ENCODE data around the gene NUAK2. TPM values are rescaled to one million over a fixed set of nuclear protein-coding genes. Genes with fewer than 3 reads are reported as not detected.

NUAK2 gene
- total RNA-seq, 1 experiment from 2014 or later = 0.45 TPM

DNA sequence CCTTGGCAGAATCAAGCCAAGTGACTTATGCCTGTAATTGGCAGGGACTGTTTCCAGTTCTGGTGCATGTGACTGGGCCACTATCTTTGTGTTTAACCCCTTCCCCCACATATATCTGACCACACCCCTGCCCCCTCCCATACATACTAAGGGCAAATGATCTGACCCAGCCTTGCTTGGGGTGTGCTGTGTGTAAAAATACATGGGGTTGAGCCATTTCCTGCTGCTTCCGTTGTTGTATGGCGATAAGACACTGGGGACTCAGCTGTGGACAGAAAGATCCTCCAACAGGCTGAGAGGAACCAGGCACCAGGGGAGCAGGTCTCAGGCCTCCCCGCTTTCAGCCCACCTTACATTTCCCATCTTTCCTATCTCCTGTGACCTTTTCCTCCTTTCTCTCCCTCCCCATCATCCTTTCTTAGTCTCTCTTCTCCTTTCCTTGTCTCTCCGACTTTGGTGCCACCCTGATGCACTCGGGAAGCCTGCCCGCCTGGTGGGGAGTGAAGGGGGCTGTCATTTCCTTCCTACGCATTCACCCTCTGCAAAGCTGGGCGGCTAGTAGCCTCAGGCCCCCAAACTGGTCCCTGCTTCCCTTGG is 54.1 kb downstream of the NUAK2 start:
- no peaks in the 10 kb centered on the region for H3K9me3 ChIP-seq (ENCODE audit: low read depth, low read length, poor library complexity, severe bottlenecking)
- no peaks in the 10 kb centered on the region for H3K4me1 ChIP-seq (ENCODE audit: insufficient read depth, low read length, poor library complexity, severe bottlenecking)
- DNase-seq (ENCODE audit: low spot score) = no peak
- no peak overlapping the region for H3K27ac ChIP-seq (ENCODE audit: low read depth, low read length, poor library complexity, severe bottlenecking)
- POLR2A ChIA-PET (ENCODE audit: low non-redundant PET) = no interaction called here
- H3K27me3 ChIP-seq (replicated peaks; ENCODE audit: insufficient read depth, low read depth, low read length, poor library complexity) = no peaks in the 10 kb centered on the region
- TF ChIP-seq EZH2 (IDR thresholded peaks at IDR 0.05; ENCODE audit: borderline replicate concordance, low read depth, low read length, poor library complexity, severe bottlenecking) = no peak
- TF ChIP-seq, protein P1, sequence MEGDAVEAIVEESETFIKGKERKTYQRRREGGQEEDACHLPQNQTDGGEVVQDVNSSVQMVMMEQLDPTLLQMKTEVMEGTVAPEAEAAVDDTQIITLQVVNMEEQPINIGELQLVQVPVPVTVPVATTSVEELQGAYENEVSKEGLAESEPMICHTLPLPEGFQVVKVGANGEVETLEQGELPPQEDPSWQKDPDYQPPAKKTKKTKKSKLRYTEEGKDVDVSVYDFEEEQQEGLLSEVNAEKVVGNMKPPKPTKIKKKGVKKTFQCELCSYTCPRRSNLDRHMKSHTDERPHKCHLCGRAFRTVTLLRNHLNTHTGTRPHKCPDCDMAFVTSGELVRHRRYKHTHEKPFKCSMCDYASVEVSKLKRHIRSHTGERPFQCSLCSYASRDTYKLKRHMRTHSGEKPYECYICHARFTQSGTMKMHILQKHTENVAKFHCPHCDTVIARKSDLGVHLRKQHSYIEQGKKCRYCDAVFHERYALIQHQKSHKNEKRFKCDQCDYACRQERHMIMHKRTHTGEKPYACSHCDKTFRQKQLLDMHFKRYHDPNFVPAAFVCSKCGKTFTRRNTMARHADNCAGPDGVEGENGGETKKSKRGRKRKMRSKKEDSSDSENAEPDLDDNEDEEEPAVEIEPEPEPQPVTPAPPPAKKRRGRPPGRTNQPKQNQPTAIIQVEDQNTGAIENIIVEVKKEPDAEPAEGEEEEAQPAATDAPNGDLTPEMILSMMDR (conservative IDR thresholded peaks at IDR 0.05; ENCODE audit: low read depth, low read length) = no peak
- CTCF ChIA-PET = no interaction called here
- intact Hi-C loops (cut with micrococcal nuclease; ENCODE audit: unreplicated experiment) = no loop called here
- BruUV-seq (replicated peaks) = no TSS peak
- no peaks in the 10 kb centered on the region for H3K36me3 ChIP-seq (ENCODE audit: insufficient read depth, low read length, poor library complexity, severe bottlenecking)
- no peak overlapping the region for H3K4me3 ChIP-seq (ENCODE audit: low read depth, low read length, poor library complexity, severe bottlenecking)

DNA sequence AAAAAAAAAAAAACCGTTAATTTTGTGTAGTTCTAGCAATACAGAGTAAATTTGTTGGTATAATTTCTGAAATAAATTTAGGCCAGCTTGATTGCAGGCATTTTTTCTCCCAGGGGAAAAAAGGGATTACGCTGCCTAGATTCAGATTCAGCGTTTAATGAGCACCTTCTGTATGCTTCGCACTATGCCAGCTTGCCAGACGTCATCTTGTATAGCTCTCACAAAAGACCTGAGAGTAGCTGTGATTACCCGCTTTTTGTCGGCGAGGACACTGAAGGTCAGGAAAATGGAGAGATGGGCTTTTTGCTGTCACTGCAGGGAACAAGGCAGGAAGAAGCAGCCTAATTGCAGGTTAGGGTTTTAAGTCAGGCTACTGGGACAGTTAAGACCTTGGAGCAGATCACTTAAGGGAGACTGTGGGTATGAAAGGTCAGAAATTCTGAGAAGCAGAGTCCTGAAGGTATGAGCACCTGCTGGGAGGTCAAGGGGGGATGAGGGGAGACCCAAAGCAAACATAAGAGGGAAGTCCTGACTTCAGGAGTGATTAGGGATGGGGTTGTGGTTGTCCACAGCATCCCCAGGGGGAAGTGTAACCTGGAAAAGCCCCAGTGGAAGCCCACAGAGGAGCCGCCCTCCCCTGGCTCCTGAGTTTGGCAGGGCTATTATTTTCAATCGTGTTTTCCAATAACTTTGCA is 54.8 kb downstream of the NUAK2 start:
- CTCF ChIA-PET = interaction anchor here (0.6 to 0.7 kb wide), 2 partner anchors 53 to 69 kb away, joined by 3 to 5 read pairs; no protein-coding TSS in a partner anchor
- no peaks in the 10 kb centered on the region for H3K9me3 ChIP-seq (ENCODE audit: low read depth, low read length, poor library complexity, severe bottlenecking)
- no peaks in the 10 kb centered on the region for H3K27me3 ChIP-seq (replicated peaks; ENCODE audit: insufficient read depth, low read depth, low read length, poor library complexity)
- TF ChIP-seq EZH2 (IDR thresholded peaks at IDR 0.05; ENCODE audit: borderline replicate concordance, low read depth, low read length, poor library complexity, severe bottlenecking) = no peak
- TF ChIP-seq, protein P1 (conservative IDR thresholded peaks at IDR 0.05; ENCODE audit: low read depth, low read length) = no peak
- peaks cover 5% of the 10 kb centered on the region for H3K4me1 ChIP-seq (ENCODE audit: insufficient read depth, low read length, poor library complexity, severe bottlenecking)
- POLR2A ChIA-PET (ENCODE audit: low non-redundant PET) = no interaction called here
- no peak overlapping the region for H3K27ac ChIP-seq (ENCODE audit: low read depth, low read length, poor library complexity, severe bottlenecking)
- no peaks in the 10 kb centered on the region for H3K36me3 ChIP-seq (ENCODE audit: insufficient read depth, low read length, poor library complexity, severe bottlenecking)
- BruUV-seq (replicated peaks) = no TSS peak
- DNase-seq (ENCODE audit: low spot score) = no peak
- intact Hi-C loops (cut with micrococcal nuclease; ENCODE audit: unreplicated experiment) = no loop called here
- H3K4me3 ChIP-seq (ENCODE audit: low read depth, low read length, poor library complexity, severe bottlenecking) = no peak overlapping the region

DNA sequence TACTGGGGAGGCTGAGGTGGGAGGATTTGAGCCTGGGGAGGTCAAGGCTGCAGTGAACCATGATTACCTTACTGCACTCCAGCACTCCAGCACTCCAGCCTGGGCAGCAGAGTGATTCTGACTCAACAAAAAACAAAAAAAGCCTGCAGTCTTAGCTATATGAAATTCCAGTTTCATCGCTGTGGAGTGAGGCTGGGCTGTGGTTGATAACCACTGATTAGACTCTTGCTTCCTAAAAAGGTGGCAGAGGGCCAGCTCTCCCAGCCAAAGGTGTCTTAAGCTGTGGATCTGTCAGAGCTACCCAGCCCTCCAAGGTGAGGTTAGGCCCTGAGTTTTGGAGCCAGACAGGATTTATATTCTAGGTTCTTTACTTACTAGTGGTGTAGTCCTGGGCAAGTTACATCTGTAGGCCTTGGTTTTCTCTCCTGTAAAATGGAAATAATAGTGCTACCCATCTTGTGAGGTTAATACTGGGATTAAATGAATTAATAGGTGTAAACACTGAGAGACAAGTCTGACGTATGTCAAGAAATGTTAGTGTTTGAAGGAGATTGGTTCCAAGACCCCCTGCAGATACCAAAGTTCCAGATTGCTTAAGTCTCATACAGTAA is 57.9 kb downstream of the NUAK2 start:
- DNase-seq (ENCODE audit: low spot score) = no peak
- TF ChIP-seq, protein P1 (conservative IDR thresholded peaks at IDR 0.05; ENCODE audit: low read depth, low read length) = no peak
- no peak for TF ChIP-seq EZH2 (IDR thresholded peaks at IDR 0.05; ENCODE audit: borderline replicate concordance, low read depth, low read length, poor library complexity, severe bottlenecking)
- Histone ChIP-seq H3K27me3 (replicated peaks; ENCODE audit: insufficient read depth, low read depth, low read length, poor library complexity) (no peaks in the 10 kb centered on the region), H3K4me3 (ENCODE audit: low read depth, low read length, poor library complexity, severe bottlenecking) (no peak overlapping the region), H3K36me3 (ENCODE audit: insufficient read depth, low read length, poor library complexity, severe bottlenecking) (no peaks in the 10 kb centered on the region), H3K9me3 (ENCODE audit: low read depth, low read length, poor library complexity, severe bottlenecking) (no peaks in the 10 kb centered on the region), H3K27ac (ENCODE audit: low read depth, low read length, poor library complexity, severe bottlenecking) (no peak overlapping the region), H3K4me1 (ENCODE audit: insufficient read depth, low read length, poor library complexity, severe bottlenecking) (peaks cover 15% of the 10 kb centered on the region)
- ChIA-PET POLR2A (ENCODE audit: low non-redundant PET) (no interaction called here), CTCF (no interaction called here)
- BruUV-seq (replicated peaks) = no TSS peak
- intact Hi-C loops (cut with micrococcal nuclease; ENCODE audit: unreplicated experiment) = no loop called here

Data from A673 (cell line).